Mononuclear cell (primary cell): ENCODE measurements around the gene TMEM174. TPM values are rescaled to one million over a fixed set of nuclear protein-coding genes. Genes with fewer than 3 reads are reported as not detected.

Experiments
- H3K27me3 ChIP-seq: 2 replicates; pipeline ENCODE4 v1.6.0; 2011; ENCODE audit warnings: low read length, control low read depth; ENCODE audit not compliant: insufficient read depth
- H3K4me1 ChIP-seq: 2 replicates; pipeline ENCODE4 v1.5.1; 2011; ENCODE audit warnings: mild to moderate bottlenecking, low read length, control low read depth; ENCODE audit not compliant: insufficient read depth
- H3K4me3 ChIP-seq: 2 replicates; pipeline ENCODE4 v1.5.1; 2011; ENCODE audit warnings: mild to moderate bottlenecking, low read length, moderate library complexity
- H3K9me3 ChIP-seq: 2 replicates; pipeline ENCODE4 v1.5.1; 2011; ENCODE audit warnings: low read depth, mild to moderate bottlenecking, control low read depth, low read length
- total RNA-seq: library from RNA; depleted of rRNA; stranded (reverse); fragments of >200 nt; gene quantifications from one replicate; pipeline ENCODE4 v1.2.3, GENCODE V29; 2012

Gene TMEM174
- total RNA-seq, 1 donor, result not detected

GRCh38 chr5:73174100-73174815, 1.3 kb downstream of the TMEM174 start:
- Histone ChIP-seq H3K27me3 (peaks cover 76% of the 10 kb centered on the region), H3K4me1 (no peaks in the 10 kb centered on the region), H3K9me3 (no peaks in the 10 kb centered on the region), H3K4me3 (no peak overlapping the region)

DNA sequence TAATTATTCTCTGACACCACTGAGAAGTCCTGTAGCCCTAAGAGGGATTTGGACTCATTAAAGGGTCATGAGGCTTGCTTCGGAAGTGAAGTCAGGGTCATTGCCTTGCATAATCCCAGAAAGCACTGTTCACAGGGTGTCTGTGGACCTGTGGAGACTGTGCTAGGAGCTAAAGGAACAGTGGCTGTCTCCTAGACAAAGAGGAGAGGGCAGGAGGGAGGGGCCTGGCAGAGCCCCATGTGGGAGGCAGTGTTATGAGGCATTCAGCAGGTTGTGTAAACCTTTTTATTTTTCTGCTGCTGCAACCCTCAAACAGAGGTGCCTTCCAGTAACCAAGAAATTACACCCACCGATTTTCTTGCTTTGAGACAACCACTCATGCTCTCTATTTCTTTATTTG, 3.3 kb downstream of the TMEM174 start:
- no peaks in the 10 kb centered on the region for H3K9me3 ChIP-seq
- H3K4me1 ChIP-seq, result no peaks in the 10 kb centered on the region
- H3K27me3 ChIP-seq, result peaks cover 80% of the 10 kb centered on the region
- no peak overlapping the region for H3K4me3 ChIP-seq

DNA sequence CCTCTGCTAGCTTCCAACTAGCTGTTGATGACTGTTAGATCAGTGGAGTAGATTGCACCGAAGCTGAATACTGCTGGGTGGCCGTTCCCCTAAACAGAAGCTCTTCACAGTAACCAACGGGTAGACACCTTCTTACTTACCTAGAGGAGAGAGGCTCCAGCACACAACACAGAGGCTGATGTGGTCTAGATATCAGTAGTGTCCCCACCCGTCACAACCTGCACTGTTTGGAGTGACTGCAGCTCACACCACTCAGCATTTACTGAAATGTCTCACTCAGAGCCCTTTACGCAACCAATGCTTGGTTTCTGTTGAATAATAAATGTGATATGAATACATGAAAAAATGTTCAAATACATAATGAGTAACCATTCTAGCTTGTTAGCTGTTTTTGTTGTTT, 5.3 kb downstream of the TMEM174 start:
- Histone ChIP-seq H3K4me3 (no peak overlapping the region), H3K27me3 (peaks cover 76% of the 10 kb centered on the region), H3K4me1 (no peaks in the 10 kb centered on the region), H3K9me3 (no peaks in the 10 kb centered on the region)

DNA sequence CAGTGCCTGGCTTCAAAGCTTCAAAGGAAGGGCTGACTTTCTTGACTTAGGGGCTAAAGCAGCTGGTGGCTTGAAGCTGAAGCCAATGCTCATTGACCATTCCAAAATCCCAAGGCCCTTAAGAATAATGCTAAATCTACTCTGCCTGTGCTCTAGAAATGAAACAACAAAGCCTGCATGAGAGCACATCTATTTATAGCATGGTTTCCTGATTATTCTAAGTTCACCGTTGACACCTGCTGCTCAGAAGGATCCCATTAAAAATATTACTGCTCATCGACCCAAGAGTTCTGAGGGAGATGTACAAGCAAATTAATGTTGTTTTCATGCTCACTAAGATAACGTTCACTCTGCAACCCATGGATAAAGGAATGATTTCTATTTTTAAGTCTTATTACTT, 6.7 kb downstream of the TMEM174 start:
- H3K9me3 ChIP-seq, result no peaks in the 10 kb centered on the region
- H3K4me1 ChIP-seq, result no peaks in the 10 kb centered on the region
- no peak overlapping the region for H3K4me3 ChIP-seq
- peaks cover 74% of the 10 kb centered on the region for H3K27me3 ChIP-seq

DNA sequence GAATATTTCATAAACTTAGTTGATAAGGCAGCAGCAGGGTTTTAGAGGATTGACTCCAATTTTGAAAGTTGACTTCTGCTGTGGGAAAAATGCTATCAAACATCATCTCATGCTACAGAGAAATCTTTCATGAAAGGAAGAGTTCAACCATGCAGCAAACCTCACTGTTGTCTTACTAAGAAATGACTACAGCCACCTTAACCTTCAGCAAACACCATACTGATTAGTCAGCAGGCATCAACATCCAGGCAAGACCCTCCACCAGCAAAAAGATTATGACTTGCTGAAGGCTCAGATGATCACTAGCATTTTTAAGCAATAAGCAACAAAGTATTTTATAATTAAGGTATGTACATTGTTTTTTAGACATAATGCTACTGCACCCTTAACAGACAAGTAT, 7.6 kb downstream of the TMEM174 start:
- H3K27me3 ChIP-seq, result peaks cover 74% of the 10 kb centered on the region
- no peak overlapping the region for H3K4me3 ChIP-seq

GRCh38 chr5:73182307-73182706, 9.3 kb downstream of the TMEM174 start:
- Histone ChIP-seq H3K9me3 (no peaks in the 10 kb centered on the region), H3K27me3 (peaks cover 65% of the 10 kb centered on the region), H3K4me1 (no peaks in the 10 kb centered on the region), H3K4me3 (no peak overlapping the region)

More for the DNA sequence above, 7.6 kb downstream of the TMEM174 start:
- Histone ChIP-seq H3K9me3 (no peaks in the 10 kb centered on the region), H3K4me1 (no peaks in the 10 kb centered on the region)

DNA sequence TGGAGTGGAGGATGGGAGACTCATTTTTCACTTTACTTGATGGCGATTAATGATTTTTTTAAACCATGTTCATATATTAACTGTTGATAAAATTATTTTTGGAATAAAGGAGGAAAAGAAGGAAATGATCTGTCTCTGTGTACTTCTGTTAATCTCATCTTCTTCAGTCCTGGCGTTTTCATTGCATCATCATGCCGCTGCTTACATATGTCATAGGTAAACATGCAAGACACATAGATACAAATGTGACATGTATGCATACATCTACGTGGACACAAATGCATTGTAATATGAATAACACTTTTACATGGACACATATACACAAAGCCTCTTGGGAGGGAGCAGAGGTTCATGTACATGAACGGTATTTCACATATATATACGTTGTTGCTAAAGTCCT, 10.0 kb downstream of the TMEM174 start:
- peaks cover 61% of the 10 kb centered on the region for H3K27me3 ChIP-seq
- no peaks in the 10 kb centered on the region for H3K9me3 ChIP-seq
- H3K4me1 ChIP-seq, result no peaks in the 10 kb centered on the region
- H3K4me3 ChIP-seq, result no peak overlapping the region

DNA sequence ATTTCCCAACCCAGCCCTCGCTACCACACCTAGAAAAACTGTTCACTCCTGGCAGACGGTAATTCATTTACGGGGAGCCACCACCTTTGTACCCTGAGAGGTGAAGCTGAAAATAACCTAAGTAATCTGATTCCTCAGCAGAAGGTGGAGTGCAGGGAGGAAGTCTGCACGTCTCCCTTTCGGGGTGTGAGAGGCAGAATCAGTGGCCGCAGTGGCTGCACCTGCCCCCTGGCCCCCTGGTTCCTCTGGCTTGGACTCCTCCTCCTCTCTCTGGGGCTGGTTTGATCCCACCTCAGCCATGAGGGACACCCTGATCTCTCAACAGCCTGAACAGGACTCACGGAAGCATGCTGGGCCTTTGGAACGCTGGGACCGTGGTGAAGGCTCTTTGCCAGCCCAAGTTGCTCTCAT, 10.5 kb downstream of the TMEM174 start:
- no peaks in the 10 kb centered on the region for H3K9me3 ChIP-seq
- no peak overlapping the region for H3K4me3 ChIP-seq
- H3K4me1 ChIP-seq, result no peaks in the 10 kb centered on the region
- H3K27me3 ChIP-seq, result peaks cover 57% of the 10 kb centered on the region

GRCh38 chr5:73186976-73187375, 14.0 kb downstream of the TMEM174 start:
- H3K9me3 ChIP-seq, result no peaks in the 10 kb centered on the region
- H3K4me3 ChIP-seq, result no peak overlapping the region
- H3K27me3 ChIP-seq, result peaks cover 30% of the 10 kb centered on the region
- H3K4me1 ChIP-seq, result no peaks in the 10 kb centered on the region

- no peaks in the 10 kb centered on the region for H3K4me1 ChIP-seq
- no peaks in the 10 kb centered on the region for H3K9me3 ChIP-seq
- H3K27me3 ChIP-seq, result peaks cover 11% of the 10 kb centered on the region
- no peak overlapping the region for H3K4me3 ChIP-seq
Observed at GRCh38 chr5:73188764-73189531, 16.0 kb downstream of the TMEM174 start.

- no peaks in the 10 kb centered on the region for H3K9me3 ChIP-seq
- H3K4me1 ChIP-seq, result no peaks in the 10 kb centered on the region
- H3K27me3 ChIP-seq, result peaks cover 7% of the 10 kb centered on the region
- no peak overlapping the region for H3K4me3 ChIP-seq
Observed at GRCh38 chr5:73189871-73190376, 16.9 kb downstream of the TMEM174 start.

DNA sequence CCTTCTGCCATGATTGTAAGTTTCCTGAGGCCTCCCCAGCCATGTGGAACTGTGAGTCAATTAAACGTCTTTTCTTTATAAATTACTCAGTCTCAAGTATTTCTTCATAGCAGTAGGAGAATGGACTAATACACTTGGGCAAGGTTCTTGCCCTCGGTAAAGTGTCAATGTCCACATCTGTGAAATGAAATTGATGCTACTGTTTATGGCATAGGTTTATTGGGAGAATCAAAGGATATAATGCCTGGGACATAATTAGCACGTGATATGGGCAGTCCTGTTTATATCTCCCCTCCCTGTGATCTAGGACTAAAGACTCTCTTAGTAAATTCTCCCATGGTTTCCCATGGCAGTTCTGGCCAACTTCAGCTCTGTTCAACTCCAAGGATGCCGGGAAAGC, 19.4 kb downstream of the TMEM174 start:
- H3K9me3 ChIP-seq, result no peaks in the 10 kb centered on the region
- H3K27me3 ChIP-seq, result peaks cover 4% of the 10 kb centered on the region
- H3K4me1 ChIP-seq, result no peaks in the 10 kb centered on the region
- H3K4me3 ChIP-seq, result no peak overlapping the region

DNA sequence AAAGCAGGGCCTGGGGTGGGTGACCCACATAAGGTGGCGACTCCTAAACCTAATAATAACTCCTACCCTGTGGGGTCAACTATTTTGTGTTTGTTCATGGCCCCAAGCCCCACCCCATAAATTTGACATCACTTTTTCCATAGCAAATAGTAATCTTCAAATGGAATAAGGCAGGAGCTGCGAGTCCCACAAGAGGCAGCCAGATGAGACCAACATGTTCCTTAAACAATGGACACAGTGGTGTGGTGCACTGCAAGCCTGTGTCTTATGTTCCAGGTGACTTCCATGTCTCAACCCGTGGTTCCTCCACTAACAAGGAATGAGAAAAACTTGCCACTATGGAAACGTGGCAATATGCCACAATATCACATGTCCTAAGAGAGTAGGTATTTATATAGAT, 20.6 kb downstream of the TMEM174 start:
- Histone ChIP-seq H3K4me3 (no peak overlapping the region), H3K27me3 (peaks cover 4% of the 10 kb centered on the region), H3K4me1 (no peaks in the 10 kb centered on the region), H3K9me3 (no peaks in the 10 kb centered on the region)

- H3K4me1 ChIP-seq, result no peaks in the 10 kb centered on the region
- H3K4me3 ChIP-seq, result no peak overlapping the region
- H3K9me3 ChIP-seq, result no peaks in the 10 kb centered on the region
- no peaks in the 10 kb centered on the region for H3K27me3 ChIP-seq
Observed at GRCh38 chr5:73196201-73196600, 23.2 kb downstream of the TMEM174 start.

DNA sequence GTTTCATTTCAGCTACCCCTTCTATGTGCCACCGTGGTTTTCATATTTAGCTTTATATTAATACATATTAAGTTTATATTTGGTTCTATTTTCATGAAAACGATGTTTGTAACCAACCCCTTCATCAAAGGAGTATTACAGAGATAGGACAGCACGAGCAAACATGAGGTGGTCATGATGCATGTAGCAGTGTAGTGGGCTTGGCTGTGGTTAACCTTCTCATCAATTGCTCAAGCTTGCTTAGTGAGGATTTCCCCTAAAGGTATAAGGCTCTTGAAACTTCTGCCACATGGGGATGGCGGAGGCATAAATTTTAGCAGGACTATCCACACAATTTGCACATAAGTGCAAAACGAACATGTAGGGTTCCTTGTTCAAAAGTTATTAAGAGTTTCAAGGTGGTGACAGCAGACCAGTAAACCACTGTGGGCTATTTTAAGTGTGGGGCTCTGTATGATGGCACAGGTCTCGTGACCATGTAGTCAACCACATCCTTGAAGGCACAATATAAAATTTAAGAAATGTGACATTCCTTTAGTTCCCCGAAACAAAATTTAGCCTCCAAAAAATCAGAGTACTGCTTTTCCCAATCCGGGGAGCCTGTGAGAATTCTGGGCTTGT, 24.8 kb downstream of the TMEM174 start:
- H3K9me3 ChIP-seq, result no peaks in the 10 kb centered on the region
- H3K4me1 ChIP-seq, result peaks cover 6% of the 10 kb centered on the region
- H3K4me3 ChIP-seq, result no peak overlapping the region
- peaks cover 5% of the 10 kb centered on the region for H3K27me3 ChIP-seq
